Muscle of arm (tissue), 14 donors: ENCODE measurements around the gene TMA16. TPM values are rescaled to one million over a fixed set of nuclear protein-coding genes. Genes with fewer than 3 reads are reported as not detected.
A peak's percentile ranks its signal among the peaks of the same experiment; 100 is the strongest.
"Not testable (repeated sequence)": the region's sequence is repeated elsewhere in the genome, so short reads cannot be mapped to it uniquely, and the experiment has no call there.

Source experiments
- DNase-seq: peaks from one replicate; pipeline ENCODE4 v3.0.0-alpha.2; 2013
- long read RNA-seq, 11 donors: transcript quantifications; one replicate each; lab custom pipeline, GENCODE V29; 2026
- polyA plus RNA-seq, 12 donors: library from polyadenylated mRNA; unstranded; fragments of 120-200 nt; gene quantifications; one replicate each; pipeline ENCODE4 v1.2.1, GENCODE V29; 2013; ENCODE audit not compliant: insufficient read length in 12 of 12

Gene TMA16
- polyA plus RNA-seq: 10 to 100 TPM in 11 of 12 donors, not detected in 1; 21.7 to 91.1 (median 25.5) TPM
- long read RNA-seq, donor 1, partial matches to known transcripts: 11 of 15 reads
- long read RNA-seq, donor 1, other reads (novel, unspliced or antisense): 0 of 15 reads
- long read RNA-seq, donor 2, transcript TMA16-201 (7 exons, 1,978 nt): major isoform, 10 of 19 reads
- long read RNA-seq, donor 2, partial matches to known transcripts: 5 of 19 reads
- long read RNA-seq, donor 2, other reads (novel, unspliced or antisense): 0 of 19 reads
- long read RNA-seq, donor 3, partial matches to known transcripts: 6 of 11 reads
- long read RNA-seq, donor 3, other reads (novel, unspliced or antisense): 0 of 11 reads
- long read RNA-seq, donor 4, partial matches to known transcripts: 7 of 10 reads
- long read RNA-seq, donor 4, other reads (novel, unspliced or antisense): 0 of 10 reads
- long read RNA-seq, donor 5, transcript TMA16-201 (7 exons, 1,978 nt): major isoform, 12 of 15 reads
- long read RNA-seq, donor 5, partial matches to known transcripts: 0 of 15 reads
- long read RNA-seq, donor 5, other reads (novel, unspliced or antisense): 0 of 15 reads
- long read RNA-seq, donor 6, transcript TMA16-201 (7 exons, 1,978 nt): major isoform, 8 of 8 reads
- long read RNA-seq, donor 6, partial matches to known transcripts: 0 of 8 reads
- long read RNA-seq, donor 6, other reads (novel, unspliced or antisense): 0 of 8 reads
- long read RNA-seq, donor 7, partial matches to known transcripts: 0 of 3 reads
- long read RNA-seq, donor 7, other reads (novel, unspliced or antisense): 0 of 3 reads
- long read RNA-seq, donor 8, transcript TMA16-201 (7 exons, 1,978 nt): major isoform, 10 of 17 reads
- long read RNA-seq, donor 8, partial matches to known transcripts: 5 of 17 reads
- long read RNA-seq, donor 8, other reads (novel, unspliced or antisense): 0 of 17 reads
- long read RNA-seq, donor 9, partial matches to known transcripts: 0 of 4 reads
- long read RNA-seq, donor 9, other reads (novel, unspliced or antisense): 0 of 4 reads
- long read RNA-seq, donor 10, partial matches to known transcripts: 0 of 3 reads
- long read RNA-seq, donor 10, other reads (novel, unspliced or antisense): 0 of 3 reads
- long read RNA-seq, donor 11, transcript TMA16-201 (7 exons, 1,978 nt): major isoform, 10 of 21 reads
- long read RNA-seq, donor 11, partial matches to known transcripts: 6 of 21 reads
- long read RNA-seq, donor 11, other reads (novel, unspliced or antisense): 0 of 21 reads

DNA sequence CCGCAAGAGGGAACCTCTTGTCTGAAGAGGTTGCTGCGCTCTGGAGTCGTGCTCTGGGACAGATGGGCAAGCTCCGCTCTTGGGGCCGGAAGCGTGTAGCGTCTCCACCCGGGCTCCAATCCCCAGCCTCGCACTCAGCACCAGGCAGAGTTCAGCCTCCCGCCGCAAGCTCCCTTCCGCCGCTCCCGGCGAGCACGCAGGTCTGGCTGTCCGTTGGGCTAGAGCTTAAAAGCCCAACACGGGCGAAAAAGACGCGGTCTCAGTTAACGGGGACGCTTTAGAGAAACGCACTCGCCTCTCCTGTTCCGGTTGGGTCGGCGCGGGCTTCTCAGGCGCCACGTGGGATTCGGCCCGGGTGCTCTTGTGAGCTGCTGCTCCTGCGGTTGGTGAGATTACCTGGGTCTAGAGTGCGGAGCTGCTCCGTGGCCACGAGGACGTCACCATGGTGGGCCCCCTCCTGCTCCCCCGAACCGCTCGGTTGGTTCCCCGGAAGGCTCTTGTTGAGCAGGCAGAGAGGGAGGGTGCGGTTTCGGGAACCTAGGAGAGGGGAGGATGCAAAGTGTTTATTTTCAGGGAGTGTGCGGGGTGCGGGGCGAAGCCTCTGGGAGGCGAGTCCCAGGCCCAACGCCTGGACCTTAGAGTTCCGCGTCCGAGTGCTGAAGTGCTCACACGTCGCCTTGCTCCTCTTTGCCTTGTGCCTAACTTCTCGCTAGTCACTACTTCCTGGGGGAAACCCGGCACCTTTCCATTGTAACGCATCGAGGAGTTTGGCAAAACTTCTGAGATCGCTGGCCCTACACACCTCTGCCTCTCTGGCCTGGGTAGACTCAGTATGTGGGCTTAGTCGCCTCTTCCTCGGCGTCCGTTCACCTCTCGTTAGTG lies at the start of gene TMA16:
TMA16 (plus strand) TSS at position 331 of the 882 bp plus-strand sequence; CDS start at position 443, 112 bp downstream.
- peak; percentile 92 for DNase-seq

DNA sequence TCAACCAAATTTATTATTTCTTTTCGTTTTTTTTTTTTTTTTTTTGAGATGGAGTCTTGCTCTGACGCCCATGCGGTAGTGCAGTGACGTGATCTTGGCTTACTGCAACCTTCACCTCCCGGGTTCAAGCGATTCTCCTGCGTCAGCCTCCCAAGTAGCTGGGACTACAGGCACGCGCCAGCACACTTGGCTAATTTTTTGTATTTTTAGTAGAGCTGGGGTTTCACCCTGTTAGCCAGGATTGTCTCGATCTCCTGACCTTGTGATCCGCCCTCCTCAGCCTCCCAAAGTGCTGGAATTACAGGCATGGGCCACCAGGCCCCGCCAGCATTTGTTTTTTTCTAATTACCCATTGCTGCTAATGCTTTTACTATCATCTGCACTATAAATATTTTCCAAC lies 47.5 kb upstream of the TMA16 start:
- DNase-seq: not testable (repeated sequence)

DNA sequence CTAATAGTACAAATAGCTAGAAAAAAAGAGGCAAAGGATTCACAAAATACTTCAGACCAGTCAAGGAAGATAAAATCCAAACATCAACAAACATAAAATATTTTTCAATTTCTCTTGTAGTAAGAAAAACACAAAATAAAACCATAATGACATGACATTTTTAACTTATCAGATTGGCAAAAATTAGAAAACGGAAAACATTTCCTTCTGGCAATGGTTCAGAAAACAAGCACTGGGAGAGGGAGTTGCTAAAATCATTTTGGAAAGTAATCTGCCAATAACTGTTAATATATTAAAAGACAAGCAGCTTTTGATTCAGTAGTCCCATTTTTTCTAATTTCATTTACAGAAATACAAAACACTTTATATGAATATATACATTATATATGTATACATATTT lies 47.0 kb upstream of the TMA16 start:
- no peak for DNase-seq

DNA sequence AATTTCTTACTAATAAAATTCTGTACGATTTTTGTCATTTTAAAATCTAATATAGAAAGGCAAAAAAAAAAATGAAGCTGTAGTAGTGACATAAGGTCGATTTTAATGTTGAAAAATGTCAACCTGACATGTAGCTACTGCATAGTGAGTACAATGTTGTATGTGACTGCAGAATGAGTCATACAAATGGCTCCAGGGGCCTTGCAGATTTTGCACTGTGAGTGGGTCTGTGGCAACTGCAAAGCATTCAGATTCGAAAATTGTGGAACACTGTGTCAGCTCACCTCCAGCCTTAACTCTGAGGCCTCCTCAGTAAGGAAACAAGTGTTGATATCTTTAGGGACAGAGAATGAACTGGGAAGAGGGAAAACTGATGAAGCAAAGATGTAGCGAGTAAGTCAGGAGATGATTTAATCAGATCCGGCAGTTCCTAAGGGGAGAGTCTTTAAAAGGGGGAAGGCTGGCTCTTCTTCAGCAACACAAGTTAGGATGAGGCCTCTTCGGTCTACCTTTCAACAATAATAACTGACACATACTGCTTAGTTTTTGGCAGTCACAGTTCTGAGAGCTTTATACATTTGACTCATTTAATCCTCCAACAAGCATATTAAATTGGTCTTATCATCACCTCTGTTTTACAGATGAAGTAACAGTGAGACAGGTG lies 45.8 kb upstream of the TMA16 start:
- no peak for DNase-seq

DNA sequence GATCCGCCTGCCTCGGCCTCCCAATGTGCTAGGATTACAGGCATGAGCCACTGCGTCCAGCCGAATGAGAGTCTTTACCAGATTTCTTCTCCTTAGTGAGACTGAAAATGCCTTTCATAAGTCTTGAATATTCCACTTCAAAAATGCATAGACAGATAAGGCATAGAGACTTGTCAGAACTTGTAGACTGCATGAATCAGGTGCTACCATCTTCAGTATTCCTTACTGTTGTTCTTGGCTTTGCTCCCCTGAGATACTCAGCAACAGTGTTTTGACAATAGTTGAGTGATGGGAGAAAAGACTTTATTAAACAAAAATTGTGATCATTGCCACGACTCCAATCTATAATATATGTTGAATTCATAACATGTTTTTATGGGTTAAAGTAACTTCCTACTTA lies 31.9 kb upstream of the TMA16 start:
- DNase-seq: no peak

DNA sequence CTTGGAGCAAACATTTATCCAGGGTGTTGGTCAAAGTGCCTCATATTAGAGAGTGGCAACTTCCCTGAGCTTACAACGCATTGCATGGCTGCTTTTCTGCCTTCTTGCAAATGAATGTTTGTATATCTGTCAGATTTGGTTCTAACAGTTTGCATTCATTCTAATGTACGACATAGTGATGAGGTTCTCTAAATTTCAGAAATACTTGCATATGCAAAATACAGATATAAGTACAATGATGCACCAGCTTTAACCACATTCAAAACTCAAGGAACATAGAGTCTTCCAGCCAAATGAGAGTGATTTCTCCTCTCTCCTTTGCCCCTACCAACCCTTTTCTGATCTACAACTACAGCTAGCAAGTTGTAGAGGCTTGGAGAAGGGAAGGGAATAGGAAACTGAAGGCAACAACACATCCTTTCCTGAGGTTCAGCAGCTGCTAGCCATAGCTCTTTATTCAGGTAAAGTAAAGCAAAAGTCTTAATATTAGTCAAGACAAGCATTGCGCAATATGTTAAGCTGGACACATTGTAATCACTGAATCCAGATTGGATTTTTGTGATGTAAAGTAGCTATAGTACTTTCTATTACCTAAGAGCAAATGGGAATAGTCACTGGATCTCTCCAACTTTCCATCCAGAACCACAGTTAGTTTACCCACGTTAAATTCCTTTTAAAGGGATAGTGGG lies 27.3 kb upstream of the TMA16 start:
- DNase-seq: no peak

DNA sequence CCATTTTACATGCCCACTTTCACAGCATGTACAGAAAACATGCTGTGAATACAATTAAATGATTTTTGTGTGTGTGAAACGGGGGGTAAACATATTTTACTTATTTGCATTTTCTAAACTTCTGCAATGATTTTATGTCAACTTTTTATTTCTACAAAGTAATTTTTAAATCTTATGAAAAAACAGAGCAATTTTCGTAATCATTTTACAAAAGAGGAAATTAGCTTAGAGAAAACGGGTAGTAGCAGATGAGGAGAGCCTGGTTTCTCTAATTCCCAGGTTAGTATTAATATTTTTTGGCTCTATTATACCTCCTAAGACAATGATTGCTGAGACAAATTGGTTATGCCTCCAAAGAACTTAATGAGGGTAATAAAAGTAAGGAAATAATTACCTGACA lies 24.1 kb upstream of the TMA16 start:
- no peak for DNase-seq

DNA sequence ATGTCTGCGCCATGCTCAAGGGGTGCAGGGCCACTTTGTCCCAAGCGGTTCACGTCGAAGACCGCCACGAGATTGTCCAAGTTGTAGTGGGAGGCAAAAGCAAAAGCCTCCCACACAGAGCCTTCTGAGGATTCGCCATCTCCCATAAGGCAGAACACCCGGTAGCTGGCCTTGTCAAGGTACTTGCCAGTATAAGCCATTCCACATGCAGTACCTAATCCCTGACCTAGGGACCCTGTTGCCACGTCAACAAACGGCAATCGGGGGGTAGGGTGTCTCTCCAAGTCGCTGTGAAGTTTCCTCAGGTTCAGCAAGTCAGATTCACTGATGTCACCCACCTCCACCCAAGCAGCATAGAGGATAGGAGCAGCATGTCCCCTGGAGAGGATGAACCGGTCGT lies 21.4 kb upstream of the TMA16 start:
- DNase-seq: no peak

DNA sequence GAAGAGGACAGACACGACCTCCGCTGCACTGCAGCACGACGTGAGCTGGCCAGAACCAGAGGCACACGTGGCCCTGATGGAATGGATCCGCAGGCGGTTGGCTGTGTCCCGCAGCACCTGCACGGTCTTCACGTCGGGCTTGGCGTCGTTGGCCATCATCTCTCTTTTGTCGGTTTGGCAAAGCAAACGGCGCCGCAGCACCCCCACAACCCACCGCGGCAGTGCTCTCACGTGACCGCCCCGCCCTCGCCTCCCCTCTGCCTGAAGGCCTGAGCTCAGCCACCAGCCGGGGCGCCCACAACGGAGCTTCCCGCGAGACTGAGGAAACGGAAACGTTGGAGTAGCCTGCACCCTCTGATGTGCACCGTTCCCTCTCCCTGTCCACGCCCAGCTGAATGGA lies 20.9 kb upstream of the TMA16 start, which contains the start of gene TKTL2:
TKTL2 (minus strand) TSS at position 179 of the 400 bp plus-strand sequence; CDS start at position 159, 20 bp downstream.
- no peak for DNase-seq

DNA sequence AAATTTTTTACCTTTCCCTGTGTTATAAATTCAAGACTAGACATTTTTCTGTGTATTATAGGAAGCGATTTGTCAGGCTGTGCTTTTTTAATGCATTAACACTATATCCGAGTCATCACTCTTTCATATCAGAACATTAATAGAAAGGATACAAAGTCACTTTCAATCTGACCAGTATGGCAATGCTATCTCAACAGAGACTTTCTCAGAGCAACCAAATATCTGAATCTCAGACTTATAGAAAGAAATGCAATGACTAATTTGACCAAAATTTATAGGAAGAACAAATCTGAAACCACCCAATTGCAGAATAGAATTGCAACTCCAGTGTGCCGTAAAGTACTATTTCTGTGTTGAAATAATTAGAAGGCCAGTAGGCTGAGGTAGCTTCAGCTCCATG lies 20.5 kb upstream of the TMA16 start:
- no peak for DNase-seq

DNA sequence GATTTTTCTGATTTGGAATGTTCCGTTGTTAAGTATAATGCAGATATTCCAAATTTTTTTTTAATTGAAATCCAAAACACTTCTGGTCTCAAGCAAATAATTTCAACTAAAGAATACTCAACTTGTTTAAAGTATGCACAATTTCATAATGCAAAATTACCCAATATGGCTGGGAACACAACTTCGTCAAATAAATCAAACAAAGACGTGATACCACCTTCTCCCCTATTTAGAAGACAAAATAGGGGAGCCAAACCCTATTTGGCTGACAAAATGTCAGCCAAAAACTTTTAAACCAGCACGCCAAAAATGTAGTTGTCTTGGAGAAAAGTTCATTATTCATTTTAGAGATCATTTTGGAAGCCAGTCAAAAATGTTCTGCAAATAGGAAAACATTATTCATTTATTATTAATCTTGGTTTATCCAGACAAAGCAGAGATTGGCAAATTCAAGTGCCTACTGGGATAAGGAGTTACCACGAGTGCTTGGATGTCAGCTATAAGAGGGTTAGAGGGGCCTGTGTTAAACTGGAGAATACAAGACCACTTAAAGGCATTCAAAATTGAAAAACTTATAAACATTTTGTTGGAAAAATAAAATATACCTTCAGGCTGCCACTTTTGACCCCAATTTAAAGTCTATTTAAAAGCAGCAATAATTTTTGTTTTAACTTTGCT lies 17.6 kb upstream of the TMA16 start:
- DNase-seq: no peak

DNA sequence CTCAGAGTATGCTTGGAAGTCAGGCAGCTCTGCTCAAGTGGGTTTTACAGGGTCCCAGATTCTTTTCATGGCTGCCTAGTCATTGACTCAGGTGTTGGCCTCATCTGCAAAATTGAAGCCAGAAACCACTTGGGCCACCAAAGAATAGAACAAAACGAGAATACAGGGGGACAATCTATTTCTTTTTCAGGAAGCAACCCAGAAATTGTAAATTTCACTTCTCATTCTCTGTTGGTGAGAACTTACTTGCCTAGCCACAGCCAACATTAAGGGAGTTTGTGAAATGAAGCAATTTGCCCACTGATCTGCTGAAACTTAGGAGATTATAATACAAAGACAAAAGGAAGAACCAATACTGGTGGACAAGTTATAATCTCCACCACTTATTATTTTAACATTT lies 12.3 kb upstream of the TMA16 start:
- DNase-seq: no peak

DNA sequence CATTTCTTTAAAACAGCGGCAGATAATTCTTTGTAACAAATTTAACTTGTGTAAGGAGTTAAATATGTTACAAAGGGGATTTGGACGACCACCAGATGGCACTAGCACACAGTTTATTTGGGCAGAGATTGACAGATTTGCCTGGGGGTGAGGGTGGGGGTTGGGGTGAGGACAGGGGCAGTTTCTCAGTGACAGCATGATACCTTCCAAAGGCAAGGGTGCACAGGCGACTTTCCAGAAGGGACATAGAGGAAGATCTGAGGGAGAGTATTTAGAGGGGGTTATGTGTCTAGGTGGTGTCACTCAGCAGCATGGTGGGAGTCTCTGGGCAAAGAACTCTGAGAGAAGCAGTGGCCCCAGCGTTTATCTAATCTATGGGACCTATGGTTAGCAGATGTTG lies 9.6 kb upstream of the TMA16 start:
- DNase-seq: peak; percentile 40

DNA sequence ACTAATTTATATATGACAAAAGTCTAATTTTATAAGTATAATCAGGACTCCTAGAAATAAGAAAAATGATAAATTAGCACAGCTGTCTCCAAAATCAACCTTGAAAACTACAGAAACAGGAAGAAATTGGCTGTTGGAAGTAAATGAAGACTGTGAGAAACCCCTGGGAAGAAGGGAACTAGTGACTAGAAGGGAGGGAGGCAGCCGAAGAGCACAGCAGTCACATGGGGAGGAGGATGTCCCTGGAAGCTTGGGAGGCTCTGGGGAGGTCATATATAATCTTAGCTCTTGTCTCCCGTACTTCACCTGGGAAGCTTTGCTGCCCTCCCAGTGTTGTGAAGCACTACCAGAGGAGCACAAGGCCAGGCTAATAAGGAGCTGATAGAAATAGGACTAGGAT lies 8.9 kb upstream of the TMA16 start:
- DNase-seq: no peak

DNA sequence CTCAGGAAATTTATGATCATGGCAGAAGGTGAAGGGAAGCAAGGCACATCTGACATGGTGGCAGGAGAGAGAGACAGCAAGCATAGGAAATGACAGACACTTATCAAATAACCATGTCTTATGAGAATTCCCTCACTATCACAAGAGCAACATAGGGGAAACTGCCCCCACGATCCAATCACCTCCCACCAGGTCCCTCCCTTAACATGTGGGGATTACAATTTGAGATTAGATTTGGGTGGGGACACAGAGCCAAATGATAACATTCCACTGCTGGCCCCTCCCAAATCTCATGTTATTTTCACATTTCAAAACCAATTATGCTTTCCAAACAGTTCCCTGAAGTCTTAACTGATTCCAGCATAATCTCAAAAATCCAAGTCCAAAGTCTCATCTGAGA lies 8.2 kb upstream of the TMA16 start:
- DNase-seq: no peak

DNA sequence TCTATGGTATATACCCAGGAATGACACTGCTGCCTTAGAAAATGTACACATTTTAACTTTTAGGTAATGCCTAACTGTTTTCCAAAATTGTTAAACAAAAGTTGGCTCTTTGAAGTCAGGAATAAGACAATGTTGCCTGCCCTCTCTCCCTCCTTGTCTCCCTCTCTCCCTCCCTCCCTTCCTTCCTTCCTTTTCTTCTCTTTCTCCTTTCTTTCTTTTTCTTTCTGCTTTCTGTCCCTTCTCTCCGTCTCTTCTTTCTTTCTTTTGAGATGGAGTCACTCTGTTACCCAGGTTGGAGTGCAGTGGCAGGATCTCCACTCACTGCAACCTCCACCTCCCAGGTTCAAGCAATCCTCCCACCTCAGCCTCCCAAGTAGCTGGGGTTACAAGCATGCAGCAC lies 4.6 kb upstream of the TMA16 start:
- DNase-seq: no peak

DNA sequence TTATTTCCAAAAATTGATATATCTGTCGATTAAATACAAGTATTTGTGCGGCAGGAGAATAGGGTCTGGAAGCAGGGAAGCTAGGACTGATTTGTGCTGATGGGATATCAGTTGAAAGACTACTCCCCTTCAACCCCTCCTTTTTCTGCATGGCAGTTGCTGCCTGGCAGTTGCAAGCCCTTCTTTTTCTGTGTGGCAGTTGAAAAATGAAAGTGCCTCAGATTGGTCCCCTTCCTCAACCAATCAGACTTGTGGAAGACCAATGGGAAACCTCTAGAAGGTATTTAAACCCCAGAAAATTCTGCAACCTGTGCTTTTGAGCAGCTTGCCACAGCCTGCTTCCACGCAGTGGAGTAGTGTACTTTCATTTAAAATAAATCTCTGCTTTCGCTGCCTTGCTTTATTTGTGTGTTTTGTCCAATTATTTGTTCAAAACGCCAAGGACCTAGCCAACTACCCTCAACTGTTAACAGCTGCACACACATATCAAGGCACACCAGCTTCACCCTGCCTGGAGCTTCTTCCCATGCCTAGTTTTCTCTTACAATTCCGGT lies 1.5 kb upstream of the TMA16 start:
- DNase-seq: no peak

DNA sequence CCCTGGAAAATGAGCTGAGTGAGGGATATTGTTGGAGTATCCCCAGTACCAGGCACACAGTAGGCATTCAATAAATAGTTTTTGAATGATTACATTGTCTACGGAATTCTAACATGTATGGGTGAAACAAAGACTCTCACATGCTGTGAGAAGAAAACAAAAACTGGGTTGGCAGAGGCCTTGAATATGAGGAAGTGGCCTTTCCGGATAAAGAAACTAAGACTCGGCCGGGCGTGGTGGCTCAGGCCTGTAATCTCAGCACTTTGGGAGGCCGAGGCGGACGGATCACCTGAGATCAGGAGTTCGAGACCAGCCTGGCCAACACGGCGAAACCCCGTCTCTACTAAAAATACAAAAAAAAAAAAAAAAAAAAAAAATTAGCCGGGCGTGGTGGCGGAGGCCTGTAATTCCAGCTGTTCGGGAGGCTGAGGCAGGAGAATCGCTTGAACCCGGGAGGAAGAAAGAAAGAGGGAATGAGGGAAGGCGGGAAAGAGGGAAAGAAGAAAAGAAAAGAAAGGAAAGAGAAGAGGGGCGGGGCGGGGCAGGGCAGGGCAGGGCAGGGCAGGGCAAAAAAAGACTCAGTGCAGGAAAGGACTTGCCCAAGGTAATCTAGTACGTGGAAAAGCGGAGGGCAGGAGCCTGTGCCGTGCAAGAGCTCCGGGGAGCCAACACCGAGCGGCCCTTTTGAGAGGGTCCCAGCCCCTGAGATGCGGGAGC lies 689 bp upstream of the TMA16 start:
- DNase-seq: no peak
